ENCODE measurements around the gene LYRM4. TPM values are rescaled to one million over a fixed set of nuclear protein-coding genes. Genes with fewer than 3 reads are reported as not detected.

The LYRM4 gene
- total and polyA plus RNA-seq, 9 of the 15 experiments (the other 6 are each of a cell fraction or from before 2014, with no cell fraction given): 24.2 to 69.4 (median 41.8) TPM

DNA sequence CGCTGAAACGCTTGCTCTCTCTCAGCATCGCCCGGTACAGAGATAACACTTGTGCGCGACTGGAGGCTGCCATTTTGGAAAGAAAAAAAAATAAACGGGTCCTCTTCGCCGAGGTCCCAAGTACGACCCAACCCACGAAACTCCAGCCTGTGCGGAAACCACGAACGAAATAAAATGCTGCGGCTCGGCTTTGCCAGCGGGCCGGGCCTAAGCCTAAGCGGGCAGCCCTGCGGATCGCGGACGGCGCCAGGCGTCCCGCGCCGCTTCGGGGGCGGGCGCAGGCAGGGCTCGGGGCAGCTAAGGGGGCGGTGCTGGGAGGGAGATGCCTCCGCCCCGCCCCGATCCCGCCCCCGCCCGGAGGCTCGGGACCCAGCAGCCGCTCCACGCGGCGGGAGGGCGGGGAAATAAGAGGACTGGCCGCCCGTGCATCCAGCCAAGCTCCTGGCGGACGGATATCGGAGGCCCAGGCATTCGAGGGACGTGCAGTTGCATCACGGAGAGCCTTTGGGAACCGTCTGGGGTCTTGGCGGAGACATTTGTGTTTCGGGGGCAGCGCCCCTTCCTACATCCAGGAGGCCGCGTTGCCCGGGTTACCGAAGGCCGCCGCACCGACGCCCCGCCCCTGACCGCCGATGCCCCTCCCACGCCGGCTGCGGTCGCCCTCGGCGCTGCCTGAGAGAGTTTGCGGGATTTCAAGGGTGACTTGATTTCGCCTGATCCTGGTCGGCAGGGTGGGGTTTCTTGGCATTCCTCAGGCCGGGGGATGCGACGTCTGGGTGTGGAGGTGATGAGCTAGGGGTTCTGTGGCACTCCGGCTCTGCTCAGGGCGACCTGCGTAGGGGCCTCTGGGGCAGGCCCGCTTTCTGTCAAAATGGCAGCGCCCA is at the start of gene LYRM4, which contains the start of gene FARS2 (continued):
- TF ChIP-seq, protein P1, sequence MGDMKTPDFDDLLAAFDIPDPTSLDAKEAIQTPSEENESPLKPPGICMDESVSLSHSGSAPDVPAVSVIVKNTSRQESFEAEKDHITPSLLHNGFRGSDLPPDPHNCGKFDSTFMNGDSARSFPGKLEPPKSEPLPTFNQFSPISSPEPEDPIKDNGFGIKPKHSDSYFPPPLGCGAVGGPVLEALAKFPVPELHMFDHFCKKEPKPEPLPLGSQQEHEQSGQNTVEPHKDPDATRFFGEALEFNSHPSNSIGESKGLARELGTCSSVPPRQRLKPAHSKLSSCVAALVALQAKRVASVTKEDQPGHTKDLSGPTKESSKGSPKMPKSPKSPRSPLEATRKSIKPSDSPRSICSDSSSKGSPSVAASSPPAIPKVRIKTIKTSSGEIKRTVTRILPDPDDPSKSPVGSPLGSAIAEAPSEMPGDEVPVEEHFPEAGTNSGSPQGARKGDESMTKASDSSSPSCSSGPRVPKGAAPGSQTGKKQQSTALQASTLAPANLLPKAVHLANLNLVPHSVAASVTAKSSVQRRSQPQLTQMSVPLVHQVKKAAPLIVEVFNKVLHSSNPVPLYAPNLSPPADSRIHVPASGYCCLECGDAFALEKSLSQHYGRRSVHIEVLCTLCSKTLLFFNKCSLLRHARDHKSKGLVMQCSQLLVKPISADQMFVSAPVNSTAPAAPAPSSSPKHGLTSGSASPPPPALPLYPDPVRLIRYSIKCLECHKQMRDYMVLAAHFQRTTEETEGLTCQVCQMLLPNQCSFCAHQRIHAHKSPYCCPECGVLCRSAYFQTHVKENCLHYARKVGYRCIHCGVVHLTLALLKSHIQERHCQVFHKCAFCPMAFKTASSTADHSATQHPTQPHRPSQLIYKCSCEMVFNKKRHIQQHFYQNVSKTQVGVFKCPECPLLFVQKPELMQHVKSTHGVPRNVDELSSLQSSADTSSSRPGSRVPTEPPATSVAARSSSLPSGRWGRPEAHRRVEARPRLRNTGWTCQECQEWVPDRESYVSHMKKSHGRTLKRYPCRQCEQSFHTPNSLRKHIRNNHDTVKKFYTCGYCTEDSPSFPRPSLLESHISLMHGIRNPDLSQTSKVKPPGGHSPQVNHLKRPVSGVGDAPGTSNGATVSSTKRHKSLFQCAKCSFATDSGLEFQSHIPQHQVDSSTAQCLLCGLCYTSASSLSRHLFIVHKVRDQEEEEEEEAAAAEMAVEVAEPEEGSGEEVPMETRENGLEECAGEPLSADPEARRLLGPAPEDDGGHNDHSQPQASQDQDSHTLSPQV (IDR thresholded peaks at IDR 0.05): no peak
- TF ChIP-seq, protein P2, sequence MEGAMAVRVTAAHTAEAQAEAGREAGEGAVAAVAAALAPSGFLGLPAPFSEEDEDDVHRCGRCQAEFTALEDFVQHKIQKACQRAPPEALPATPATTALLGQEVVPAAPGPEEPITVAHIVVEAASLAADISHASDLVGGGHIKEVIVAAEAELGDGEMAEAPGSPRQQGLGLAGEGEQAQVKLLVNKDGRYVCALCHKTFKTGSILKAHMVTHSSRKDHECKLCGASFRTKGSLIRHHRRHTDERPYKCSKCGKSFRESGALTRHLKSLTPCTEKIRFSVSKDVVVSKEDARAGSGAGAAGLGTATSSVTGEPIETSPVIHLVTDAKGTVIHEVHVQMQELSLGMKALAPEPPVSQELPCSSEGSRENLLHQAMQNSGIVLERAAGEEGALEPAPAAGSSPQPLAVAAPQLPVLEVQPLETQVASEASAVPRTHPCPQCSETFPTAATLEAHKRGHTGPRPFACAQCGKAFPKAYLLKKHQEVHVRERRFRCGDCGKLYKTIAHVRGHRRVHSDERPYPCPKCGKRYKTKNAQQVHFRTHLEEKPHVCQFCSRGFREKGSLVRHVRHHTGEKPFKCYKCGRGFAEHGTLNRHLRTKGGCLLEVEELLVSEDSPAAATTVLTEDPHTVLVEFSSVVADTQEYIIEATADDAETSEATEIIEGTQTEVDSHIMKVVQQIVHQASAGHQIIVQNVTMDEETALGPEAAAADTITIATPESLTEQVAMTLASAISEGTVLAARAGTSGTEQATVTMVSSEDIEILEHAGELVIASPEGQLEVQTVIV (CRISPR knock-in tag; IDR thresholded peaks at IDR 0.05; ENCODE audit: borderline replicate concordance): no peak
- 0 out of 4 replicates have a peak, but pooled peaks of 1 of the 2 experiments have one; percentile 23 for TF ChIP-seq NONO (IDR thresholded peaks at IDR 0.05; ENCODE audit: low read depth in 2 of 2, low read length in 1 of 2)
- TF ChIP-seq ZNF785 (CRISPR knock-in tag; IDR thresholded peaks at IDR 0.05): no peak
- peak; percentile 66; the same call in 1 of the 2 replicates for TF ChIP-seq PYGO2 (tag; IDR thresholded peaks at IDR 0.05)
- no peak for TF ChIP-seq SAFB2 (IDR thresholded peaks at IDR 0.05; ENCODE audit: borderline replicate concordance, low read depth, low read length, severe bottlenecking)
- no peak for TF ChIP-seq SAFB (IDR thresholded peaks at IDR 0.05; ENCODE audit: borderline replicate concordance, low read depth, low read length)
- TF ChIP-seq SP2 (IDR thresholded peaks at IDR 0.05; ENCODE audit: extremely low read depth, low read depth, low read length, poor library complexity, severe bottlenecking): no peak
- TF ChIP-seq RBM22 (IDR thresholded peaks at IDR 0.05; ENCODE audit: low read depth, low read length, poor library complexity, severe bottlenecking): peak; percentile 97
- TF ChIP-seq PHF21A (IDR thresholded peaks at IDR 0.05; ENCODE audit: borderline replicate concordance, low read depth): no peak
- TF ChIP-seq RB1 (IDR thresholded peaks at IDR 0.05; ENCODE audit: low read depth): peak; percentile 91
- peak; percentile 91 for TF ChIP-seq XRCC5 (IDR thresholded peaks at IDR 0.05; ENCODE audit: low read depth, low read length)
- TF ChIP-seq LARP7 (IDR thresholded peaks at IDR 0.05): no peak
- TF ChIP-seq ZNF24 (IDR thresholded peaks at IDR 0.05): 0 out of 2 replicates have a peak, but pooled peaks have one; percentile 30
- peak; percentile 96 for TF ChIP-seq SP1 (CRISPR knock-in tag; IDR thresholded peaks at IDR 0.05)
- TF ChIP-seq MYC (IDR thresholded peaks at IDR 0.05; ENCODE audit: low read depth, low read length): peak; percentile 75
- TF ChIP-seq MYC (CRISPR knock-in tag; IDR thresholded peaks at IDR 0.05; ENCODE audit: borderline replicate concordance, low read depth): no peak
- no peak for TF ChIP-seq ZNF695 (CRISPR knock-in tag; IDR thresholded peaks at IDR 0.05)
- 0 out of 2 replicates have a peak, but pooled peaks have one; percentile 17 for TF ChIP-seq ARID1B (IDR thresholded peaks at IDR 0.05)
- peak; percentile 72; the same call in 1 of the 2 replicates for TF ChIP-seq HDAC2 (IDR thresholded peaks at IDR 0.05)
- TF ChIP-seq L3MBTL2 (IDR thresholded peaks at IDR 0.05): peak; percentile 38; the same call in 1 of the 2 replicates

All from K562 (cell line).